HEK293 (cell line): ENCODE results near the gene SHROOM1.
A peak's percentile ranks its signal among the peaks of the same experiment; 100 is the strongest.

Experiments
- CTCF ChIA-PET: fragments of 350-600 bp; formaldehyde crosslinking; extraction: SDS; loops from one replicate; lab custom pipeline; 2021; ENCODE audit warnings: antibody characterized with exemption; lab: Yijun Ruan, JAX
- POLR2A ChIA-PET: fragments of 300-600 bp; formaldehyde crosslinking; extraction: SDS; loops from one replicate; lab custom pipeline; 2020; ENCODE audit warnings: antibody characterized with exemption, inconsistent platforms; lab: Yijun Ruan, JAX
- H3K27ac ChIP-seq: fragments of 200-500 bp; sonication (Bioruptor generic); 2 replicates; pipeline ENCODE4 v1.5.1; 2014; ENCODE audit warnings: low read depth, low read length, control low read depth, inconsistent platforms; ENCODE audit errors: extremely low read depth
- H3K36me3 ChIP-seq, 2 experiments: fragments of 200-500 bp in 1 of 2; sonication (Bioruptor generic) in 1 of 2; 1 replicate in 1 of 2; 2 replicates in 1 of 2; pipeline ENCODE4 v1.5.1; 2014 to 2017; ENCODE audit warnings: inconsistent platforms in 2 of 2, low read length in 2 of 2; ENCODE audit not compliant: control insufficient read depth in 2 of 2, insufficient read depth in 1 of 2
- H3K4me1 ChIP-seq: fragments of 200-500 bp; sonication (Bioruptor generic); 2 replicates; pipeline ENCODE4 v1.5.1; 2014; ENCODE audit warnings: mild to moderate bottlenecking, low read length, inconsistent platforms; ENCODE audit not compliant: control insufficient read depth, insufficient read depth
- H3K4me3 ChIP-seq: 2 replicates; pipeline ENCODE4 v1.5.1; 2011; ENCODE audit warnings: low read depth, mild to moderate bottlenecking, control low read depth, low read length, moderate library complexity
- H3K9me3 ChIP-seq: fragments of 200-500 bp; sonication (Bioruptor generic); 2 replicates; pipeline ENCODE4 v1.5.1; 2014; ENCODE audit warnings: low read depth, low read length, inconsistent platforms; ENCODE audit not compliant: control insufficient read depth, insufficient read depth
- HOXA7 ChIP-seq: sonication (generic); formaldehyde crosslinking; IDR thresholded peaks from 2 replicates; pipeline ENCODE4 v1.8.1; 2022; ENCODE audit warnings: missing genetic modification reagents, borderline replicate concordance
- IKZF3 ChIP-seq: fragments of 450-650 bp; IDR thresholded peaks from 2 replicates; pipeline ENCODE4 v1.5.0; 2018; ENCODE audit warnings: missing biosample characterization, mild to moderate bottlenecking, missing genetic modification characterization, moderate library complexity
- OSR2 ChIP-seq: fragments of 450-650 bp; formaldehyde crosslinking; IDR thresholded peaks from 2 replicates; pipeline ENCODE4 v1.5.1; 2016; ENCODE audit warnings: missing biosample characterization, missing genetic modification characterization
- SP2 ChIP-seq: fragments of 450-650 bp; formaldehyde crosslinking; IDR thresholded peaks from 2 replicates; pipeline ENCODE4 v1.5.1; 2016; ENCODE audit warnings: missing biosample characterization, missing genetic modification characterization
- SP3 ChIP-seq: fragments of 450-650 bp; formaldehyde crosslinking; IDR thresholded peaks from 2 replicates; pipeline ENCODE4 v1.5.1; 2016; ENCODE audit warnings: missing biosample characterization, missing genetic modification characterization
- ZBTB17 ChIP-seq: fragments of 450-650 bp; formaldehyde crosslinking; IDR thresholded peaks from 2 replicates; pipeline ENCODE4 v1.5.1; 2016; ENCODE audit warnings: missing biosample characterization, missing genetic modification characterization
- ZBTB49 ChIP-seq: fragments of 450-650 bp; formaldehyde crosslinking; IDR thresholded peaks from 2 replicates; pipeline ENCODE4 v1.5.1; 2016; ENCODE audit warnings: missing biosample characterization, missing genetic modification characterization, low read depth
- ZBTB8A ChIP-seq: fragments of 450-650 bp; formaldehyde crosslinking; IDR thresholded peaks from 2 replicates; pipeline ENCODE4 v1.5.1; 2016; ENCODE audit warnings: missing biosample characterization, missing genetic modification characterization
- ZFHX2 ChIP-seq: fragments of 450-650 bp; formaldehyde crosslinking; conservative IDR thresholded peaks from 2 replicates; pipeline ENCODE4 v1.5.1; 2016; ENCODE audit warnings: missing biosample characterization, missing genetic modification characterization
- ZNF10 ChIP-seq: fragments of 450-650 bp; formaldehyde crosslinking; IDR thresholded peaks from 2 replicates; pipeline ENCODE4 v1.5.1; 2017; ENCODE audit warnings: missing biosample characterization, missing genetic modification characterization
- ZNF140 ChIP-seq: fragments of 450-650 bp; formaldehyde crosslinking; IDR thresholded peaks from 2 replicates; pipeline ENCODE4 v1.5.1; 2016; ENCODE audit warnings: missing biosample characterization, missing genetic modification characterization
- ZNF184 ChIP-seq: fragments of 450-650 bp; IDR thresholded peaks from 2 replicates; pipeline ENCODE4 v1.5.1; 2018; ENCODE audit warnings: missing biosample characterization, mild to moderate bottlenecking, missing genetic modification characterization
- ZNF37A ChIP-seq: fragments of 450-650 bp; IDR thresholded peaks from 2 replicates; pipeline ENCODE4 v1.5.1; 2018; ENCODE audit warnings: missing biosample characterization, missing genetic modification characterization
- ZNF561 ChIP-seq: fragments of 450-650 bp; IDR thresholded peaks from 2 replicates; pipeline ENCODE4 v1.5.1; 2018; ENCODE audit warnings: missing biosample characterization, missing genetic modification characterization, borderline replicate concordance
- ZNF664 ChIP-seq: fragments of 450-650 bp; formaldehyde crosslinking; IDR thresholded peaks from 2 replicates; pipeline ENCODE4 v1.5.1; 2016; ENCODE audit warnings: missing biosample characterization, missing genetic modification characterization
- ZSCAN30 ChIP-seq: fragments of 450-650 bp; IDR thresholded peaks from 2 replicates; pipeline ENCODE4 v1.5.1; 2018; ENCODE audit warnings: missing biosample characterization, mild to moderate bottlenecking, missing genetic modification characterization, moderate library complexity
- ZXDB ChIP-seq: fragments of 450-650 bp; formaldehyde crosslinking; IDR thresholded peaks from 2 replicates; pipeline ENCODE4 v1.5.1; 2016; ENCODE audit warnings: missing biosample characterization, missing genetic modification characterization
- TF ChIP-seq, protein P1 (sequence below): fragments of 450-650 bp; formaldehyde crosslinking; IDR thresholded peaks from 2 replicates; pipeline ENCODE4 v1.5.1; 2016; ENCODE audit warnings: missing biosample characterization, missing genetic modification characterization, borderline replicate concordance
- TF ChIP-seq, protein P2 (sequence below): fragments of 450-650 bp; formaldehyde crosslinking; IDR thresholded peaks from 2 replicates; pipeline ENCODE4 v1.5.1; 2016; ENCODE audit warnings: missing biosample characterization, missing genetic modification characterization
- TF ChIP-seq, protein P3 (sequence below): fragments of 450-650 bp; IDR thresholded peaks from 2 replicates; pipeline ENCODE4 v1.5.1; 2018; ENCODE audit warnings: missing biosample characterization, mild to moderate bottlenecking, missing genetic modification characterization
- TF ChIP-seq, protein P4 (sequence below): fragments of 450-650 bp; formaldehyde crosslinking; IDR thresholded peaks from 2 replicates; pipeline ENCODE4 v1.5.1; 2017; ENCODE audit warnings: missing biosample characterization, mild to moderate bottlenecking, missing genetic modification characterization, moderate library complexity

Gene SHROOM1

DNA sequence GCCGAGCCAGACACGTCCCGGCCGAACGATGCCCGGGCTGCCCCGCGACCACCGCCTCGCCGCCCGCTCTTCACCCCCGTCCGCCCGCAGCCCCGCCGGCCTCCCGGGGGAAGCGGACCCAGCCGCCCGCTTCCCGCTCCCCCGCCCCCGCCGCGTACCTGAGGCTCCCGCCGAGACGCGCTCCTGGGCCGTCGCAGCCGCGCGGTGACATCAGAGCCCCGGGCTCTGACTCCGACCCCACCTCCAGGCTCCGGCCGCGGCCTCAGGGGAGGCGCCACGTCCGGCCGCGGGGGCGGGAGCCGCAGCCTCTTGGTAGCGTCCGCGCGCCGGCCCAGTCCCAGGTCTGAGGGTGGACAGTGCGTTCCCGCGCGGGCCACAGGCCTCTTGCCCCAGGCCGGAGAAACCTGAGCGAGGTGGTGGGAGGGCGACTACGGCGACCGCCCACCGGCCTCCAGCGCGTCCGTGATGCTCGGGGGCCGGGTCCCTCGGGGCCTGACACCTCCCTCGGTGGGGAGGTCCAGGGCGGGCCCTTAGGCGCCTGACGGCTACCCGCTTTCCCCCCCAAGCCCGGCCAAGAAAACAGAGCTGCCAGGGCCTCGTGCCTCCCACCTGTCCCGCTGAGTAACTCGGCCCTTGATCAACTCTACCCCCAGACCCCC lies at the start of gene SHROOM1 (continued):
- TF ChIP-seq ZSCAN30 (tag by site-specific recombination) (no peak), ZNF140 (tag by site-specific recombination) (no peak), ZNF37A (tag by site-specific recombination) (no peak), ZFHX2 (tag by site-specific recombination) (peak; percentile 91), ZBTB49 (tag by site-specific recombination) (no peak)
- TF ChIP-seq, protein P1, sequence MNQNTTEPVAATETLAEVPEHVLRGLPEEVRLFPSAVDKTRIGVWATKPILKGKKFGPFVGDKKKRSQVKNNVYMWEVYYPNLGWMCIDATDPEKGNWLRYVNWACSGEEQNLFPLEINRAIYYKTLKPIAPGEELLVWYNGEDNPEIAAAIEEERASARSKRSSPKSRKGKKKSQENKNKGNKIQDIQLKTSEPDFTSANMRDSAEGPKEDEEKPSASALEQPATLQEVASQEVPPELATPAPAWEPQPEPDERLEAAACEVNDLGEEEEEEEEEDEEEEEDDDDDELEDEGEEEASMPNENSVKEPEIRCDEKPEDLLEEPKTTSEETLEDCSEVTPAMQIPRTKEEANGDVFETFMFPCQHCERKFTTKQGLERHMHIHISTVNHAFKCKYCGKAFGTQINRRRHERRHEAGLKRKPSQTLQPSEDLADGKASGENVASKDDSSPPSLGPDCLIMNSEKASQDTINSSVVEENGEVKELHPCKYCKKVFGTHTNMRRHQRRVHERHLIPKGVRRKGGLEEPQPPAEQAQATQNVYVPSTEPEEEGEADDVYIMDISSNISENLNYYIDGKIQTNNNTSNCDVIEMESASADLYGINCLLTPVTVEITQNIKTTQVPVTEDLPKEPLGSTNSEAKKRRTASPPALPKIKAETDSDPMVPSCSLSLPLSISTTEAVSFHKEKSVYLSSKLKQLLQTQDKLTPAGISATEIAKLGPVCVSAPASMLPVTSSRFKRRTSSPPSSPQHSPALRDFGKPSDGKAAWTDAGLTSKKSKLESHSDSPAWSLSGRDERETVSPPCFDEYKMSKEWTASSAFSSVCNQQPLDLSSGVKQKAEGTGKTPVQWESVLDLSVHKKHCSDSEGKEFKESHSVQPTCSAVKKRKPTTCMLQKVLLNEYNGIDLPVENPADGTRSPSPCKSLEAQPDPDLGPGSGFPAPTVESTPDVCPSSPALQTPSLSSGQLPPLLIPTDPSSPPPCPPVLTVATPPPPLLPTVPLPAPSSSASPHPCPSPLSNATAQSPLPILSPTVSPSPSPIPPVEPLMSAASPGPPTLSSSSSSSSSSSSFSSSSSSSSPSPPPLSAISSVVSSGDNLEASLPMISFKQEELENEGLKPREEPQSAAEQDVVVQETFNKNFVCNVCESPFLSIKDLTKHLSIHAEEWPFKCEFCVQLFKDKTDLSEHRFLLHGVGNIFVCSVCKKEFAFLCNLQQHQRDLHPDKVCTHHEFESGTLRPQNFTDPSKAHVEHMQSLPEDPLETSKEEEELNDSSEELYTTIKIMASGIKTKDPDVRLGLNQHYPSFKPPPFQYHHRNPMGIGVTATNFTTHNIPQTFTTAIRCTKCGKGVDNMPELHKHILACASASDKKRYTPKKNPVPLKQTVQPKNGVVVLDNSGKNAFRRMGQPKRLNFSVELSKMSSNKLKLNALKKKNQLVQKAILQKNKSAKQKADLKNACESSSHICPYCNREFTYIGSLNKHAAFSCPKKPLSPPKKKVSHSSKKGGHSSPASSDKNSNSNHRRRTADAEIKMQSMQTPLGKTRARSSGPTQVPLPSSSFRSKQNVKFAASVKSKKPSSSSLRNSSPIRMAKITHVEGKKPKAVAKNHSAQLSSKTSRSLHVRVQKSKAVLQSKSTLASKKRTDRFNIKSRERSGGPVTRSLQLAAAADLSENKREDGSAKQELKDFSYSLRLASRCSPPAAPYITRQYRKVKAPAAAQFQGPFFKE (tag by site-specific recombination), result no peak
- TF ChIP-seq, protein P2, sequence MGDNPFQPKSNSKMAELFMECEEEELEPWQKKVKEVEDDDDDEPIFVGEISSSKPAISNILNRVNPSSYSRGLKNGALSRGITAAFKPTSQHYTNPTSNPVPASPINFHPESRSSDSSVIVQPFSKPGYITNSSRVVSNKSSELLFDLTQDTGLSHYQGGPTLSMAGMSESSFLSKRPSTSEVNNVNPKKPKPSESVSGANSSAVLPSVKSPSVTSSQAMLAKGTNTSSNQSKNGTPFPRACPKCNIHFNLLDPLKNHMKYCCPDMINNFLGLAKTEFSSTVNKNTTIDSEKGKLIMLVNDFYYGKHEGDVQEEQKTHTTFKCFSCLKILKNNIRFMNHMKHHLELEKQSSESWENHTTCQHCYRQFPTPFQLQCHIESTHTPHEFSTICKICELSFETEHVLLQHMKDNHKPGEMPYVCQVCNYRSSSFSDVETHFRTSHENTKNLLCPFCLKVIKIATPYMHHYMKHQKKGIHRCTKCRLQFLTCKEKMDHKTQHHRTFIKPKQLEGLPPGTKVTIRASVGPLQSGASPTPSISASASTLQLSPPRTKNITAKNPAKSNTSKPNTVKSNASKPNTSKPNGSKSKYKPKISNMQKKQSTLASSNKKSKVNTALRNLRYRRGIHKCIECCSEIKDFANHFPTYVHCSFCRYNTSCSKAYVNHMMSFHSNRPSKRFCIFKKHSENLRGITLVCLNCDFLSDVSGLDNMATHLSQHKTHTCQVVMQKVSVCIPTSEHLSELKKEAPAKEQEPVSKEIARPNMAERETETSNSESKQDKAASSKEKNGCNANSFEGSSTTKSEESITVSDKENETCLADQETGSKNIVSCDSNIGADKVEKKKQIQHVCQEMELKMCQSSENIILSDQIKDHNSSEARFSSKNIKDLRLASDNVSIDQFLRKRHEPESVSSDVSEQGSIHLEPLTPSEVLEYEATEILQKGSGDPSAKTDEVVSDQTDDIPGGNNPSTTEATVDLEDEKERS (tag by site-specific recombination), result no peak

GRCh38 chr5:132877938-132878337 lies 47.5 kb upstream of the SHROOM1 start:
- H3K36me3 ChIP-seq, result peaks cover 34 to 90% of the 10 kb centered on the region in 2 experiments
- no peak overlapping the region for H3K4me3 ChIP-seq
- ChIA-PET CTCF (interaction anchor here (0.6 to 1.1 kb wide), 5 partner anchors 11 to 492 kb away, joined by 3 to 5 read pairs (median 4); partner anchors contain the start of genes GDF9 and UQCRQ), POLR2A (interaction anchor here (1.4 kb wide), 2 partner anchors 12 to 85 kb away, joined by 5 to 8 read pairs; partner anchors contain the start of genes AFF4, GDF9 and UQCRQ)
- no peaks in the 10 kb centered on the region for H3K9me3 ChIP-seq
- H3K4me1 ChIP-seq, result peaks cover 9% of the 10 kb centered on the region
- no peak overlapping the region for H3K27ac ChIP-seq
- TF ChIP-seq ZNF664 (tag by site-specific recombination) (peak; percentile 86), ZNF10 (0 out of 2 replicates have a peak, but pooled peaks have one; percentile 18), SP3 (tag by site-specific recombination) (no peak), ZBTB8A (tag by site-specific recombination) (peak; percentile 78), ZNF184 (tag by site-specific recombination) (peak; percentile 71; the same call in 1 of the 2 replicates), OSR2 (peak; percentile 71; the same call in 1 of the 2 replicates), HOXA7 (CRISPR knock-in tag) (no peak), IKZF3 (tag by site-specific recombination) (peak; percentile 77; the same call in 1 of the 2 replicates), ZSCAN30 (tag by site-specific recombination) (peak; percentile 56; the same call in 1 of the 2 replicates), SP2 (peak; percentile 49), ZNF561 (tag by site-specific recombination) (peak; percentile 87; the same call in 1 of the 2 replicates), ZBTB17 (tag by site-specific recombination) (0 out of 2 replicates have a peak, but pooled peaks have one; percentile 21), ZXDB (peak; percentile 50; the same call in 1 of the 2 replicates)
- TF ChIP-seq, protein P3, sequence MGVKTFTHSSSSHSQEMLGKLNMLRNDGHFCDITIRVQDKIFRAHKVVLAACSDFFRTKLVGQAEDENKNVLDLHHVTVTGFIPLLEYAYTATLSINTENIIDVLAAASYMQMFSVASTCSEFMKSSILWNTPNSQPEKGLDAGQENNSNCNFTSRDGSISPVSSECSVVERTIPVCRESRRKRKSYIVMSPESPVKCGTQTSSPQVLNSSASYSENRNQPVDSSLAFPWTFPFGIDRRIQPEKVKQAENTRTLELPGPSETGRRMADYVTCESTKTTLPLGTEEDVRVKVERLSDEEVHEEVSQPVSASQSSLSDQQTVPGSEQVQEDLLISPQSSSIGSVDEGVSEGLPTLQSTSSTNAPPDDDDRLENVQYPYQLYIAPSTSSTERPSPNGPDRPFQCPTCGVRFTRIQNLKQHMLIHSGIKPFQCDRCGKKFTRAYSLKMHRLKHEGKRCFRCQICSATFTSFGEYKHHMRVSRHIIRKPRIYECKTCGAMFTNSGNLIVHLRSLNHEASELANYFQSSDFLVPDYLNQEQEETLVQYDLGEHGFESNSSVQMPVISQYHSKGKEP, result peak; percentile 83
- TF ChIP-seq, protein P4, sequence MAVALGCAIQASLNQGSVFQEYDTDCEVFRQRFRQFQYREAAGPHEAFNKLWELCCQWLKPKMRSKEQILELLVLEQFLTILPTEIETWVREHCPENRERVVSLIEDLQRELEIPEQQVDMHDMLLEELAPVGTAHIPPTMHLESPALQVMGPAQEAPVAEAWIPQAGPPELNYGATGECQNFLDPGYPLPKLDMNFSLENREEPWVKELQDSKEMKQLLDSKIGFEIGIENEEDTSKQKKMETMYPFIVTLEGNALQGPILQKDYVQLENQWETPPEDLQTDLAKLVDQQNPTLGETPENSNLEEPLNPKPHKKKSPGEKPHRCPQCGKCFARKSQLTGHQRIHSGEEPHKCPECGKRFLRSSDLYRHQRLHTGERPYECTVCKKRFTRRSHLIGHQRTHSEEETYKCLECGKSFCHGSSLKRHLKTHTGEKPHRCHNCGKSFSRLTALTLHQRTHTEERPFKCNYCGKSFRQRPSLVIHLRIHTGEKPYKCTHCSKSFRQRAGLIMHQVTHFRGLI, result peak; percentile 68; the same call in 1 of the 2 replicates
